ENCODE data around the gene TMEM120B.

TMEM120B gene

DNA sequence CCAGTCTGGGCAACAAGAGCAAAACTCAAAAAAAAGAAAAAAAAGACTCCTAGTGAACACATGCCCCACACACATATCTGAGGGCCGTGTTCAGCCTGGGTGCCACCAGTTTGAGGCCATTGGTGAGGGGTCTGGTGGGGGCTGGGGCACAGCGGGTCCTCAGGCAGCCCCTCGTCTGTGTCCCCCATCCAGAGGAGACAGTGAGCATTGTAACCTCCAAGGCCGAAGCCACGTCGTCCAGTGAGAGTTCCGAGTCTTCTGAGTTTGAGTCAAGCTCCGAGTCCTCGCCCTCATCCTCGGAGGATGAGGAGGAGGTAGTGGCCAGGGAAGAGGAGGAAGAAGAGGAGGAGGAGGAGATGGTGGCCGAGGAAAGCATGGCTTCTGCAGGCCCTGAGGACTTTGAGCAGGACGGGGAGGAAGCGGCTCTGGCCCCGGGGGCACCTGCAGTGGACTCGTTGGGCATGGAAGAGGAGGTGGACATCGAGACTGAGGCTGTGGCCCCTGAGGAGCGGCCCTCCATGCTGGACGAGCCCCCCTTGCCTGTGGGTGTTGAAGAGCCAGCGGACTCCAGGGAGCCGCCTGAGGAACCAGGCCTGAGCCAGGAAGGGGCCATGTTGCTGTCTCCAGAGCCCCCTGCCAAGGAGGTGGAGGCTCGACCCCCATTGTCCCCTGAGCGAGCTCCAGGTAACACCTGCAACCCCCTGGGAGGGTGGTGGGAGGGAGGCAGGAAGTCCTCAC, 106.8 kb downstream of the TMEM120B start:
- DNase-seq (ENCODE audit: low read depth): no peak

DNA sequence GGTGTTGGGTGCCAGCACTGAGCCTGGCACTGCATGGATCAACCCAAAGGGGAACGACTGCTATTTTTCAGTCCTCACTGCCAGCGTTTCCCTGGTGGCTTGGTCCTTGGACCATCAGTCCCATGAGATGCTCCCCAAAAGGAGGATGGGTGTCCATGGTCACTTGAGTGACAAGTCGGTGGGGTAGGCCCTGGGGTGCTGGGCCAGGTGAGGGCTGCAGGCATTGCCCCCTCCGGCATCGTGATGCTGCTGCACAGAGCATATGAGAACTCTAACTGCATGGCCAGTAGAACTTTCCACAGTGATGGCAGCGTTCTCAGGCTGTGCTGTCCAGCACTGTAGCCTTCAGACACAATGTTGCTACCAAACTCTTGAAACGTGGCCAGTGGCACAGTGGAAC, 107.5 kb downstream of the TMEM120B start:
- DNase-seq (ENCODE audit: low read depth): no peak

- no peak for DNase-seq (ENCODE audit: low read depth)
Measured at GRCh38 chr12:121822393-121823100, 110.0 kb downstream of the TMEM120B start.

DNA sequence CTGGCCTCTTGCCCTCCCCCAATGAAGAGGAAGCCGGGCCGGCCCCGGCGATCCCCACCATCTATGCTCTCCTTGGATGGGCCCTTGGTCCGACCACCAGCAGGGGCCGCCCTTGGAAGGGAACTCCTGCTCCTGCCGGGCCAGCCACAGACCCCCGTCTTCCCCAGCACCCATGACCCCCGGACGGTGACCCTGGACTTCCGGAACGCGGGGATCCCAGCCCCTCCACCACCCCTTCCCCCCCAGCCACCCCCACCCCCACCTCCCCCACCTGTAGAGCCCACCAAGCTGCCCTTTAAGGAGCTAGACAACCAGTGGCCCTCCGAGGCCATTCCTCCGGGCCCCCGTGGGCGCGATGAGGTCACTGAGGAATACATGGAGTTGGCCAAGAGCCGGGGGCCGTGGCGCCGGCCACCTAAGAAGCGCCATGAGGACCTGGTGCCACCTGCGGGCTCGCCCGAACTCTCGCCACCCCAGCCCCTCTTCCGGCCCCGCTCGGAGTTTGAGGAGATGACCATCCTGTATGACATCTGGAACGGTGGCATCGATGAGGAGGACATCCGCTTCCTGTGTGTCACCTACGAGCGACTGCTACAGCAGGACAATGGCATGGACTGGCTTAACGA, 110.7 kb downstream of the TMEM120B start:
- DNase-seq (ENCODE audit: low read depth): no peak

DNA sequence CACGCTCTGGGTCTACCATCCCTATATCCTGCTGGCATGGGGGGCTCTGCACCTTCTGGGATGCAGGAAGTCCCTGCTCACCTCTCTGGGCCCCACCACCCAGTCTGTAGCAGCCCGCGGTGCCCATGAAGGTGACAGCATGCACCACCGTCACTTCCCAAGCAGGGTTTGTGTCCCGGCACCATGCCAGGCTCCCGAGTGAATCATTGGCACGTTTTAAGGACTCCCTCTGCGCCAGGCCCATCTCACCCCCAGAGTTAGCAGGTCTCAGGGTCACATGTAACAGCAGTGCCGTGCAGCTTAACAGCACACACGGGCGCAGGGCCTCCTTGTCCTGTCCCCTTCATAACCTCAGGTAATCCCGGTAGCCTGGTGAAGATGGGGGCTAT, 111.2 kb downstream of the TMEM120B start:
- DNase-seq (ENCODE audit: low read depth): no peak

GRCh38 chr12:121825041-121825523, 112.5 kb downstream of the TMEM120B start:
- no peak for DNase-seq (ENCODE audit: low read depth)

DNA sequence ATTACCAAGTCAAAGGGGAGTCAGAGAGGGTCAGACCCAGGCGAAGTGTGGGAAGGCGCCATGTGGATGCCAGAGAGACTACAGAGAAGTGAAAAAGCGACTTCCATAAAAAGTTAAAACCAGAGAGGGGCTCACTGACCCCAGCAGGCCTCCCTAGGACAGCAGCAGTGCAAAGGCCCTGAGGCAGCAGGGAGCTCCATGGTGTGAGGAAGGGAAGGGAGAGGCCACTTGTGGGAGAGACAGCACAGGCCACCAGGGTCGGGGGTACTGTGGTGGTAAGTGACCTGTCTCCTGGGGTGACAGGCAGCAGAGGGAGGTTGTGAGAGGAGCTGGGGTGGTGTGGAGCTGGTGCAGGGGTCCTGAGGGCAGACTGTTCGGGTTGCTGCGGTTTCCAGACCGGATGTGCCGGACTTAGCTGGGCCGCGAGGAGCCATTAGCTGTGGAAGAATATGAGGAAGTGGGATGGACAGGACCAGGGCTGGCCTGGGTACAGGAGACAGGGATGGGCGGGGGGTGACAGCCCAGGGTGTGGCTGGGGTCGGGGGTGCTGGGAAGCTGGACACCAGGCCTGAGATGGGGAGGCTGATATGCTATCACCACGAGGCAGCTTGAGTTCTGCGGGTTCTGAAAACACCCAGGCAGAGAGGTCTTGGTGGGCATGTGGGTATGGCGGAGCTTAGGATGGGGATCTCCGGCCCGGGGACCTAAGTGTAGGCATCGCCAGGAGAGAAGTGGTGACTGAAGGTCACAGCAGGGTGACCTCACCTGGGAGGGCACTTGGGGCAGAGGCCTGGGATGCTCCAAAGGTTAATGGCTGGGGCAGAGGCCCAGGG, 114.0 kb downstream of the TMEM120B start:
- DNase-seq (ENCODE audit: low read depth): no peak

- no peak for DNase-seq (ENCODE audit: low read depth)
Measured at GRCh38 chr12:121827351-121828099, 115.0 kb downstream of the TMEM120B start.

- no peak for DNase-seq (ENCODE audit: low read depth)
Measured at GRCh38 chr12:121828306-121828705, 115.8 kb downstream of the TMEM120B start.

DNA sequence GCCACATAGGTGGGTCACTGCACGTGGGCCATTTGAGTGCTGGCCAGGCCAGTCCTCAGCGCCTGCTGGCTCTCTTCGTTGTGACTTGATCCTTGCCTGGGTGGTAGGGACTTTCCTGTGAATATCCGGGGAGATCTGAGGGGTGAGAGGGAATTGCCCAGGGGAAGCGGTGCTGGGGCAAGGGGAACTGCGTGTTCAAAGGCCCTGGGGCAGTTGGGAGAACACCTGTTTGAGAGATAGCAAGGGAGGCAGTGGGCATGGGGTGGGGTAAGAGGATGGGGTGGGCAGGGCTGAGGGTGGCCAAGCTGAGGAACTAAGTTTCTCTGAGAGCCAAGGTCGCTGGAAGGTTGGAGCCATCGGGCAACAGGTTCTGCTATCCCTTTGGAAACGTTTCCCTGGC, 116.3 kb downstream of the TMEM120B start:
- no peak for DNase-seq (ENCODE audit: low read depth)

- DNase-seq (ENCODE audit: low read depth): no peak
Measured at GRCh38 chr12:121829250-121829918, 116.8 kb downstream of the TMEM120B start.

DNA sequence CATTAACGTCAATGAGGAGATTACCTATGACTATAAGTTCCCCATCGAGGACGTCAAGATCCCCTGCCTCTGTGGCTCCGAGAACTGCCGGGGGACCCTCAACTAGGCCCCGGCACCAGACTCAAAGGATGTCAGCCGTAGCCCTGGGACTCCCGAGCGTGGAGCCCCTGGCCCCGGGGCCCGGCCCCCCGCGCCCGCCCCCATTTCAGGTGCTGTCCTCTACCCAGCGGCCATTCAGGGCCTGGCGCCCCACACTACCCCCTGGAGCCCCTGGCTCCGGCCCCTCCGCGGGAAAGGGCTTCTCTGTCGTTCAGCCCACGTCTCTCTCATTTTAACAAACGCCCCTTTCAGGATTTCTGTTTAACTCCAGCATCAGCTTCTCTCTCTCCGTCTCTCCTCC, 117.6 kb downstream of the TMEM120B start:
- no peak for DNase-seq (ENCODE audit: low read depth)

DNA sequence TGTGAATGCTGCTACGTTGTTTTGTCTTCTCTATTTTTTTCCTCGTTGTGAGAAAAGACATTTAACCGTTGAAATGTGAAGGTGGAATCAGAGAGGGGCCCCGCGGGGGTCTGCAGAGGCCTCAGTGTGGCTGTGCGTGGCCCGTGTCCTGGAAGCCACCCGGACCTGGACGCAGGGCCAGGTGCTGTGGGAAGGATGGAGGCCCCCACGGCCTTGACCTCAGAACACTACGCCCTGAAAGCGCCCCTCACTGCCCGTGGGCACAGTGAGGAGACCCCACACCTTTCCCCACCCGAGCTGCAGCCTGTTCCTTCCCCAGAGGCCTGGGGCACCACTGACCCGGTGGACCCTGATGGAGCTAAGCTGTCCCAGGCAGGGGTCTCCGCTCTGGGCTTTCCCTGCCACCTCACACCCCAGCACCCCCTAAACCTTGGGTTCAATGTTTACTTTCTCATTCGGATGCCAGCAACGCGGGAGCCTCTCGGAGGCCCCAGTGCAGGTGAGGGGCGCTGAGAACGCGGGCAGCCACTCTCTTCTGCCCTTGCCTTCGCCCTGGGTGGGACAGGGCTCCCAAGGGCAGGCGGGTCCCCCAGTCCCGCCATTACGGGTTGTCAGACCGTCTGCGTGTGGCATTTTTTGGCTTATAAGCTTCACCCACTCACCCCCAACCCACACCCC, 118.2 kb downstream of the TMEM120B start:
- DNase-seq (ENCODE audit: low read depth): no peak

Measured in activated T-cell treated with anti-CD3 and anti-CD28 coated beads for 24 hours (primary cell).